Naive B cell (primary cell): Measurements from ENCODE around the gene KRTCAP3. TPM values are rescaled to one million over a fixed set of nuclear protein-coding genes. Genes with fewer than 3 reads are reported as not detected.

Experiments
- polyA plus RNA-seq, 6 donors: library from polyadenylated mRNA; unstranded; fragments of 300-500 nt; fragmentation: Illumina TruSeq; gene quantifications; one replicate each; pipeline ENCODE4 v1.2.3, GENCODE V29; 2021; ENCODE audit warnings: low read depth in 6 of 6

The KRTCAP3 gene
- polyA plus RNA-seq, 6 donors from 2014 or later, result 1.00 to 8.3 (median 3.9) TPM; not detected in 1

Other genes with a start within 250 kb of the KRTCAP3 start
- gene ATRAID, start 230.3 kb upstream of the KRTCAP3 start, polyA plus RNA-seq, result 100 to 1,000 TPM; 296 to 424 (median 357) TPM
- 10 to 100 TPM; 15.4 to 55.3 (median 22.4) TPM for gene SLC5A6, start 230.1 kb upstream of the KRTCAP3 start, polyA plus RNA-seq
- 10 to 100 TPM in 5 of 6 donors, 1 to 10 TPM in 1; 5.4 to 20.7 (median 14.0) TPM for gene CAD, start 225.0 kb upstream of the KRTCAP3 start, polyA plus RNA-seq
- gene SLC30A3, start 179.3 kb upstream of the KRTCAP3 start, polyA plus RNA-seq, result under 1 TPM in 2 of 6 donors, not detected in 4; 0.06 to 0.16 TPM
- gene DNAJC5G, start 166.9 kb upstream of the KRTCAP3 start, polyA plus RNA-seq, result not detected
- gene TRIM54, start 160.0 kb upstream of the KRTCAP3 start, polyA plus RNA-seq, result not detected
- 1 to 10 TPM in 1 of 6 donors, under 1 TPM in 3, not detected in 2; 0.55 to 1.4 (median 0.91) TPM for gene UCN, start 133.9 kb upstream of the KRTCAP3 start, polyA plus RNA-seq
- 100 to 1,000 TPM; 133 to 234 (median 151) TPM for gene MPV17, start 119.3 kb upstream of the KRTCAP3 start, polyA plus RNA-seq
- gene GTF3C2, start 85.6 kb upstream of the KRTCAP3 start, polyA plus RNA-seq, result 10 to 100 TPM; 31.8 to 50.6 (median 39.9) TPM
- gene EIF2B4, start 72.0 kb upstream of the KRTCAP3 start, polyA plus RNA-seq, result 10 to 100 TPM; 16.3 to 38.9 (median 30.3) TPM
- gene SNX17, start 71.8 kb upstream of the KRTCAP3 start, polyA plus RNA-seq, result 100 to 1,000 TPM; 216 to 307 (median 256) TPM
- gene ZNF513, start 61.6 kb upstream of the KRTCAP3 start, polyA plus RNA-seq, result 1 to 10 TPM in 5 of 6 donors, not detected in 1; 2.2 to 6.5 (median 3.7) TPM
- gene PPM1G, start 32.8 kb upstream of the KRTCAP3 start, polyA plus RNA-seq, result 100 to 1,000 TPM in 1 of 6 donors, 10 to 100 TPM in 5; 67.1 to 105 (median 73.2) TPM
- 10 to 100 TPM; 45.3 to 76.5 (median 59.4) TPM for gene NRBP1, start 13.8 kb upstream of the KRTCAP3 start, polyA plus RNA-seq
- gene IFT172, start 47.4 kb downstream of the KRTCAP3 start, polyA plus RNA-seq, result 1 to 10 TPM in 5 of 6 donors, under 1 TPM in 1; 0.47 to 7.5 (median 3.2) TPM
- under 1 TPM in 3 of 6 donors, not detected in 3; 0.17 to 0.65 (median 0.33) TPM for gene FNDC4, start 52.8 kb downstream of the KRTCAP3 start, polyA plus RNA-seq
- gene GCKR, start 54.5 kb downstream of the KRTCAP3 start, polyA plus RNA-seq, result not detected
- gene ZNF512, start 140.7 kb downstream of the KRTCAP3 start, polyA plus RNA-seq, result 10 to 100 TPM; 28.0 to 42.1 (median 36.0) TPM
- 1 to 10 TPM; 1.3 to 2.6 (median 1.8) TPM for gene CCDC121, start 186.6 kb downstream of the KRTCAP3 start, polyA plus RNA-seq
- 10 to 100 TPM; 50.3 to 89.4 (median 62.2) TPM for gene GPN1, start 186.7 kb downstream of the KRTCAP3 start, polyA plus RNA-seq
- gene SUPT7L, start 221.2 kb downstream of the KRTCAP3 start, polyA plus RNA-seq, result 10 to 100 TPM; 12.9 to 18.2 (median 15.2) TPM
- 10 to 100 TPM; 14.0 to 25.9 (median 24.1) TPM for gene SLC4A1AP, start 221.5 kb downstream of the KRTCAP3 start, polyA plus RNA-seq